ENCODE measurements around the gene C1orf21.

C1orf21 gene

GRCh38 chr1:184618851-184619250 lies 232.0 kb downstream of the C1orf21 start:
- ChIA-PET POLR2A (interaction anchor here (1.0 kb wide), 1 partner anchor 232 kb away, joined by 3 read pairs; the partner anchor contains the start of gene C1orf21), CTCF (no interaction called here)
- no peak for DNase-seq (ENCODE audit: extremely low spot score)
- TF ChIP-seq CTBP1 (IDR thresholded peaks at IDR 0.05; ENCODE audit: borderline replicate concordance), result no peak
- no peak for TF ChIP-seq FOXA1 (IDR thresholded peaks at IDR 0.05)
- no peak for TF ChIP-seq TARDBP (IDR thresholded peaks at IDR 0.05)
- TF ChIP-seq NFRKB (IDR thresholded peaks at IDR 0.05), result no peak
- no peak for TF ChIP-seq SP1 (IDR thresholded peaks at IDR 0.05)
- TF ChIP-seq HDGF (IDR thresholded peaks at IDR 0.05; ENCODE audit: borderline replicate concordance), result no peak
- TF ChIP-seq BHLHE40 (IDR thresholded peaks at IDR 0.05; ENCODE audit: borderline replicate concordance), result no peak
- TF ChIP-seq LEF1 (IDR thresholded peaks at IDR 0.05; ENCODE audit: borderline replicate concordance), result no peak
- no peak for TF ChIP-seq PKNOX1 (IDR thresholded peaks at IDR 0.05)
- no peak for TF ChIP-seq L3MBTL2 (conservative IDR thresholded peaks at IDR 0.05)

DNA sequence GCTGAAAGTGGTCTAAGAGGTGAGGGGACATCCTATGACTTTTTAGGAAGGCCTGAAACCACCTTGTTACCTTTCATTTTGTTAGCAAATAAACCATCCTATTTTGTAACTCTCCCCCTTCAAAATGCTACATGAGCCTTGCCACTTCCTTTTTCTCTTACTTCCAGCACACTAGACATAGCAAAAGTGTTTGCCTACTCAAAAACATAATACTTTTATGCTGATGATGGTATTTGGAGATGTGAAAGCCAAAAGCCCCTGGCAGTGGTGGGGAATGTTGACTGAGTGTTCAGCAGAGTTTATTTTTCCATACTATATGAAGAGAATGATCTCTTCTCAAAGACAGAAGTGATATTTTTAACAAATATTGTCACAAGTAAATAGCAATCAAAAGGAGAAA lies 233.6 kb downstream of the C1orf21 start:
- POLR2A ChIA-PET, result no interaction called here
- CTCF ChIA-PET, result no interaction called here

DNA sequence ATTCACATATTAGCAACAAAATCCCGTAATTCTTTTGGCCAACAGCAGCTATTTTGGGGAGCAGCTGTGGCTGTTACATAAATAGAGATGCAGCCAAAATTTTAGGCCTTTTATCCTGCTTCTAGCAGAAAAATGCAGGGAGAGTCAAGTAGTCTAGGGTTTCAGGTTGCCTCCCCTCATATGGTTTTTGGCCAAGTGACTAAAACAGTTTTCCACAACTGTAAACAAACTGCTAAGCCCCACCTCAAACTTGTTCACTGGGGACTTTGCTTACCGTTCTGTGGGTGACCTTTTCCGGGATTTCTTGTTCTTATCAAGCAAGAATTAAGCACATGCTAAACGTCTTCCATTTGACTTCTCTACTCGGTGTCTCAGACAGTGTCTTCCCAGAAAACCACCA lies 234.4 kb downstream of the C1orf21 start:
- DNase-seq (ENCODE audit: extremely low spot score), result no peak
- ChIA-PET CTCF (no interaction called here), POLR2A (no interaction called here)
- TF ChIP-seq ELF4 (IDR thresholded peaks at IDR 0.05), result no peak
- no peak for TF ChIP-seq LEF1 (IDR thresholded peaks at IDR 0.05; ENCODE audit: borderline replicate concordance)
- TF ChIP-seq CTBP1 (IDR thresholded peaks at IDR 0.05; ENCODE audit: borderline replicate concordance), result no peak
- TF ChIP-seq FOXM1 (IDR thresholded peaks at IDR 0.05; ENCODE audit: borderline replicate concordance), result no peak
- TF ChIP-seq L3MBTL2 (conservative IDR thresholded peaks at IDR 0.05), result no peak
- TF ChIP-seq ARNT (IDR thresholded peaks at IDR 0.05), result no peak
- no peak for TF ChIP-seq FOXA1 (IDR thresholded peaks at IDR 0.05)
- no peak for TF ChIP-seq NFRKB (IDR thresholded peaks at IDR 0.05)
- no peak for TF ChIP-seq SP1 (IDR thresholded peaks at IDR 0.05)

More for the DNA sequence above, 233.6 kb downstream of the C1orf21 start:
- no peak for DNase-seq (ENCODE audit: extremely low spot score)
- TF ChIP-seq LEF1 (IDR thresholded peaks at IDR 0.05; ENCODE audit: borderline replicate concordance), result no peak
- no peak for TF ChIP-seq ELF4 (IDR thresholded peaks at IDR 0.05)
- TF ChIP-seq TARDBP (IDR thresholded peaks at IDR 0.05), result no peak
- TF ChIP-seq L3MBTL2 (conservative IDR thresholded peaks at IDR 0.05), result no peak
- no peak for TF ChIP-seq PKNOX1 (IDR thresholded peaks at IDR 0.05)
- TF ChIP-seq HDGF (IDR thresholded peaks at IDR 0.05; ENCODE audit: borderline replicate concordance), result no peak
- no peak for TF ChIP-seq NFRKB (IDR thresholded peaks at IDR 0.05)

DNA sequence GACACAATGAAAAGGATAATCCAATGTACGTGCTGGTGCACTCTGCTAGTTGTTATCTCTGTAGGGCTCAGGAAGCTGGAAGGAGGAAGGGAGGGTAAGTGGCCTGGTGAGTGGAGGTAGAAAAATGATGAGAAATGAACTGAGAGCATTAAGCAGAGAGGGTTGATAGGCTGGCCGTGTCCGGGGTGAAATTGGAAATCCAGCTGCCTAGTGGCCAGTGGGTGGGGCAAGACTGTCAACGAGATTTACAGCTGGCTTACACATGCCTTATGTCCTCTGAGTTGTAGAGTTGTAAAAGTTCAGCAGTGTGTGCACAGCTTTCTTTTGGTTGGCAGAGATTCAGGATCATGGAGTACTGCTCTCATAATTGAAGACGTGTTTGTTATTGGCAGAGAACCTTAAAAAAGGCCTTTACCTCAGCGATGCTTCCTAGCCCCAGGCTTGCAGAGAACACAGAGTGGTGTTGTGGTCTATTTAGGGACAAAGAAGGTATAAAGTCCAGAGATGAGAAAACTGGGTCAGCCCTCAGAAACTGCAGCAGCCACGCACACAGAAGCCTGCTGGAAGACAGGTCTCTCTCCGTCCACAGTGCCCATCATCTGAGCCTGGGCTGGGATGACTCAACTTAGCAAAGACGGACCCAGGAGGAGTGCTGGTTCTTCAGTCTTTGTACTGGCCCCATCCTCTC lies 235.5 kb downstream of the C1orf21 start:
- CTCF ChIA-PET, result interaction anchor here (0.6 to 0.9 kb wide), 2 partner anchors 41 to 979 kb away, joined by 3 read pairs; no protein-coding TSS in a partner anchor
- peak; percentile 83 for DNase-seq (ENCODE audit: extremely low spot score)
- POLR2A ChIA-PET, result interaction anchor here (0.8 kb wide), 1 partner anchor 10 kb away, joined by 4 read pairs; no protein-coding TSS in a partner anchor
- TF ChIP-seq FOXM1 (IDR thresholded peaks at IDR 0.05; ENCODE audit: borderline replicate concordance), result no peak
- no peak for TF ChIP-seq HDGF (IDR thresholded peaks at IDR 0.05; ENCODE audit: borderline replicate concordance)
- TF ChIP-seq SUZ12 (IDR thresholded peaks at IDR 0.05), result no peak
- TF ChIP-seq CTBP1 (IDR thresholded peaks at IDR 0.05; ENCODE audit: borderline replicate concordance), result peak; percentile 82
- peak; percentile 96 for TF ChIP-seq PKNOX1 (IDR thresholded peaks at IDR 0.05)
- no peak for TF ChIP-seq ARNT (IDR thresholded peaks at IDR 0.05)
- TF ChIP-seq ZNF384 (IDR thresholded peaks at IDR 0.05), result no peak
- no peak for TF ChIP-seq ELF4 (IDR thresholded peaks at IDR 0.05)
- peak; percentile 54; the same call in 1 of the 2 replicates for TF ChIP-seq FOXA1 (IDR thresholded peaks at IDR 0.05)
- TF ChIP-seq BHLHE40 (IDR thresholded peaks at IDR 0.05; ENCODE audit: borderline replicate concordance), result no peak
- TF ChIP-seq FOXK2 (IDR thresholded peaks at IDR 0.05), result no peak

- CTCF ChIA-PET, result interaction anchor here (1.0 kb wide), 1 partner anchor 41 kb away, joined by 4 read pairs; no protein-coding TSS in a partner anchor
- POLR2A ChIA-PET, result no interaction called here
- TF ChIP-seq PKNOX1 (IDR thresholded peaks at IDR 0.05) (no peak), HDGF (IDR thresholded peaks at IDR 0.05; ENCODE audit: borderline replicate concordance) (no peak), FOXM1 (IDR thresholded peaks at IDR 0.05; ENCODE audit: borderline replicate concordance) (no peak), TARDBP (IDR thresholded peaks at IDR 0.05) (no peak), NFRKB (IDR thresholded peaks at IDR 0.05) (no peak), SUZ12 (IDR thresholded peaks at IDR 0.05) (no peak), LEF1 (IDR thresholded peaks at IDR 0.05; ENCODE audit: borderline replicate concordance) (no peak), L3MBTL2 (conservative IDR thresholded peaks at IDR 0.05) (no peak), ARNT (IDR thresholded peaks at IDR 0.05) (no peak), ELF4 (IDR thresholded peaks at IDR 0.05) (no peak), BHLHE40 (IDR thresholded peaks at IDR 0.05; ENCODE audit: borderline replicate concordance) (no peak), FOXA1 (IDR thresholded peaks at IDR 0.05) (no peak), SP1 (IDR thresholded peaks at IDR 0.05) (no peak), FOXK2 (IDR thresholded peaks at IDR 0.05) (no peak), CTBP1 (IDR thresholded peaks at IDR 0.05; ENCODE audit: borderline replicate concordance) (no peak), ZNF384 (IDR thresholded peaks at IDR 0.05) (no peak)
- no peak for DNase-seq (ENCODE audit: extremely low spot score)
Measured at GRCh38 chr1:184623404-184623803, 236.6 kb downstream of the C1orf21 start.

All from HEK293T (cell line).